DOHH2 (cell line): ENCODE data around the gene MPPED1.

ENCODE experiments used
- H3F3A ChIP-seq: fragments of 200-600 bp; sonication (generic), shearing (Covaris generic); 2 replicates; pipeline ENCODE4 v1.6.0; 2016; ENCODE audit warnings: antibody characterized with exemption, mild to moderate bottlenecking; ENCODE audit not compliant: control insufficient read depth, insufficient read depth
- H3K27ac ChIP-seq: fragments of 200-600 bp; sonication (generic); 2 replicates; pipeline ENCODE4 v1.5.1; 2014; ENCODE audit warnings: low read depth, mild to moderate bottlenecking, low read length, moderate library complexity
- H3K27me3 ChIP-seq: fragments of 200-600 bp; sonication (generic); 2 replicates; pipeline ENCODE4 v1.6.1; 2014; ENCODE audit warnings: mild to moderate bottlenecking, low read length, mixed read lengths; ENCODE audit not compliant: control insufficient read depth
- H3K36me3 ChIP-seq: fragments of 200-600 bp; sonication (generic); 2 replicates; pipeline ENCODE4 v1.6.1; 2014; ENCODE audit warnings: mild to moderate bottlenecking, low read length, moderate library complexity, mixed read lengths; ENCODE audit not compliant: control insufficient read depth
- H3K4me1 ChIP-seq: fragments of 200-600 bp; sonication (generic); 2 replicates; pipeline ENCODE4 v1.6.1; 2014; ENCODE audit warnings: mild to moderate bottlenecking, low read length, mixed read lengths; ENCODE audit not compliant: control insufficient read depth
- H3K4me2 ChIP-seq: fragments of 200-600 bp; sonication (generic); 2 replicates; pipeline ENCODE4 v1.6.0; 2014; ENCODE audit warnings: mild to moderate bottlenecking, low read length, moderate library complexity
- H3K4me3 ChIP-seq: fragments of 200-600 bp; sonication (generic); 2 replicates; pipeline ENCODE4 v1.5.1; 2014; ENCODE audit warnings: mild to moderate bottlenecking, low read length, mixed read lengths
- H3K79me2 ChIP-seq: fragments of 200-600 bp; sonication (generic); 2 replicates; pipeline ENCODE4 v1.6.1; 2014; ENCODE audit warnings: mild to moderate bottlenecking, low read length, mixed read lengths; ENCODE audit not compliant: control insufficient read depth
- H3K9me2 ChIP-seq: fragments of 200-600 bp; sonication (generic); replicated peaks from 2 replicates; pipeline ENCODE4 v1.6.1; 2014; ENCODE audit warnings: mild to moderate bottlenecking, low read length, mixed read lengths; ENCODE audit not compliant: control insufficient read depth
- H3K9me3 ChIP-seq: fragments of 200-600 bp; sonication (generic); 2 replicates; pipeline ENCODE4 v1.6.1; 2014; ENCODE audit warnings: antibody characterized with exemption, low read length, mixed read lengths; ENCODE audit not compliant: control insufficient read depth, insufficient read depth
- H4K20me1 ChIP-seq: fragments of 200-600 bp; sonication (generic); 2 replicates; pipeline ENCODE4 v1.6.0; 2014; ENCODE audit warnings: low read depth, mild to moderate bottlenecking, antibody characterized with exemption, low read length, moderate library complexity; ENCODE audit not compliant: control insufficient read depth, insufficient read depth
- EZH2phosphoT487 ChIP-seq: fragments of 200-600 bp; sonication (generic); IDR thresholded peaks from 2 replicates; pipeline ENCODE4 v1.6.1; 2017; ENCODE audit warnings: borderline replicate concordance, mild to moderate bottlenecking, antibody characterized with exemption, low read length, moderate library complexity, mixed read lengths
- TF ChIP-seq, protein P1 (sequence below): fragments of 200-600 bp; sonication (generic); IDR thresholded peaks from one replicate; pipeline ENCODE4 v1.5.1; 2014; ENCODE audit warnings: antibody characterized with exemption, mild to moderate bottlenecking, low read depth, low read length; ENCODE audit not compliant: poor library complexity, severe bottlenecking

MPPED1 gene

DNA sequence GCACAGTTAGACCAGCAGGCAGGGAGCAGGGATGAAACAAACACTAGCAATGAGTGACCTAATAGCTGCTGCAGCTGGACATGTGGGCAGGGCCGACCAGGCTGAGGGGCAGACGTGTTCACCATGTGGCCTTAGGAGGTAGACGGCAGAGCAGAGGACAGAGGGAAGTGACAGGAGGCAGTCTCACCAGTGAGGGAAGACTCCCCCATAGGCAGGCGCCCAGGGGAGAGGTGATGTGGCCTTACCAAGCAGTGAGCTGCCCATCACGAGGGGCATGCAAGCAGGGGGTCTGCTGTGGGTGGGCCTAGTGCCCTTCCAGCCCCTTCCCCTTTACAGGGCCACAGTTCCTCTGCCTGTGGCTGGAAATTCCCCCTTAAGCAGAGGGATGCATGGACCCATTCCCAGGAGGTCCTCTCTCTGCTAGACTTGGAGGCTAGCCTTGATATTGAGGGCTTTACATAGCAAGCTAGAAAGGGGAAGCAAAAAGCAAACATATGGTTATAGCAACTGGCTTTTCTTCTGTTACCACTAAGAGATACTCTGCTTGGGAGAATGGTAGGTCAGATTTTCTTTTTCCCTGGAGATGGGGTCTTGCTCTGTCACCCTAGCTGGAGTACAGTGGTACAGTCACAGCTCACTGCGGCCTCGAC lies 67.6 kb downstream of the MPPED1 start:
- no peaks in the 10 kb centered on the region for H3K27me3 ChIP-seq
- H4K20me1 ChIP-seq: no peaks in the 10 kb centered on the region
- no peaks in the 10 kb centered on the region for H3K79me2 ChIP-seq
- H3K4me3 ChIP-seq: no peak overlapping the region
- H3K27ac ChIP-seq: no peak overlapping the region
- no peaks in the 10 kb centered on the region for H3K9me3 ChIP-seq
- H3K9me2 ChIP-seq: no peaks in the 10 kb centered on the region
- no peaks in the 10 kb centered on the region for H3K36me3 ChIP-seq
- no peaks in the 10 kb centered on the region for H3K4me1 ChIP-seq
- H3K4me2 ChIP-seq: no peak overlapping the region
- no peak for TF ChIP-seq EZH2phosphoT487
- TF ChIP-seq, protein P1, sequence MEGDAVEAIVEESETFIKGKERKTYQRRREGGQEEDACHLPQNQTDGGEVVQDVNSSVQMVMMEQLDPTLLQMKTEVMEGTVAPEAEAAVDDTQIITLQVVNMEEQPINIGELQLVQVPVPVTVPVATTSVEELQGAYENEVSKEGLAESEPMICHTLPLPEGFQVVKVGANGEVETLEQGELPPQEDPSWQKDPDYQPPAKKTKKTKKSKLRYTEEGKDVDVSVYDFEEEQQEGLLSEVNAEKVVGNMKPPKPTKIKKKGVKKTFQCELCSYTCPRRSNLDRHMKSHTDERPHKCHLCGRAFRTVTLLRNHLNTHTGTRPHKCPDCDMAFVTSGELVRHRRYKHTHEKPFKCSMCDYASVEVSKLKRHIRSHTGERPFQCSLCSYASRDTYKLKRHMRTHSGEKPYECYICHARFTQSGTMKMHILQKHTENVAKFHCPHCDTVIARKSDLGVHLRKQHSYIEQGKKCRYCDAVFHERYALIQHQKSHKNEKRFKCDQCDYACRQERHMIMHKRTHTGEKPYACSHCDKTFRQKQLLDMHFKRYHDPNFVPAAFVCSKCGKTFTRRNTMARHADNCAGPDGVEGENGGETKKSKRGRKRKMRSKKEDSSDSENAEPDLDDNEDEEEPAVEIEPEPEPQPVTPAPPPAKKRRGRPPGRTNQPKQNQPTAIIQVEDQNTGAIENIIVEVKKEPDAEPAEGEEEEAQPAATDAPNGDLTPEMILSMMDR: no peak
- no peaks in the 10 kb centered on the region for H3F3A ChIP-seq

DNA sequence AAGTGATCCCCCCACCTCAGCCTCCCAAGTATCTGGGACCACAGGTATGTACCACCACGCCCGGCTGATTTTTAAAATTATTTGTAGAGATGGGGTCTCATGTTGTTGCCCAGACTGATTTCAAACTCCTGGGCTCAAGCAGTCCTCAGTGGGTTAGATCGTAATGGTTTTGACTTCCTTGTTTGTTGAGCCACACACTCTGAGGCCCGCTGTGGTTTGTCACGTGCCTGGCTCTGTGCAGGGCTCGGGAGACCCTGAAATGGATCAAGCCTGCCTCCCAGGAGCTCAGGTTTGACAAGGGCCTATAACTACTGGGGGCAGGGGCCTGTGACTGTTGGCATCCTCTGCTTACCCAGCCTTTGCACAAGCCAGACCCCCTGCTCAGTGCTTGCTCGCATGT lies 68.1 kb downstream of the MPPED1 start:
- Histone ChIP-seq H3K36me3 (no peaks in the 10 kb centered on the region), H3K4me1 (no peaks in the 10 kb centered on the region)
- TF ChIP-seq, protein P1: no peak
- TF ChIP-seq EZH2phosphoT487: no peak

DNA sequence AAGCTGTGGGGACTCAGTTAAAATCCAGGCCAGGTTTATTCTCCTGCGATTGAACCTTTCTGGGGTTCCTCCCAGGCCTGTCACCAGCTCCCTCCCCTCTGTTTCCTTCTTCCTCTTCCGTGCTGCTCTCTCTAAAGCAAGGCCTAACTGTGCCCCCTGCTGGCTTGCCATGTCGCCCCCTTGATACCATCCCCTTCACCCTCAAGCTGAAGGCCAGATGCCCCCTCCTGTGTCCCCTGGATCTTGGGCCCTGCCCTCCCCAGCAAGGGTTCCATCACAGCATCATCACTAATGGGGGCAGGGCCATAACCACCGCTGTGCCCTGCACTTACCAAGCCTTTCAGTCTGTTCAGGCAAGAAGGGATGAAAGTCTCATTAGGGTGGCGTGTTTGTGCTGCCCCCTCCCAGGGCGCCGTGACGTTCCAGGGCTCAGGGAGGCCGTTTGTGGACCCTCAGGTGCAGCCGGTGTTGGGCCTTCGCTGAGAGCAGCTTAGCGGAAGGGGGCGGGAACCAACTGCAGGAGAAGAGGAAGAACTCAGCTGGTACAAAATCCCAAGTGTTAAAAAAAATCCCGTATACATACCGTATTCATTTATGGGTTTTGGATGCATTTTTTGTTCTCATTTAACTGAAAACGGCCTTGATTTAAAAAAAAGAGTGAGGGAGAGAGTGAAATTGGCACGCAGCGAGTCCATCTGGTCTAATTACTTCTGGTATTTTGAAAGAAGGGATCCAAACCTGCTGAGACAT lies 69.9 kb downstream of the MPPED1 start:
- Histone ChIP-seq H4K20me1 (no peaks in the 10 kb centered on the region), H3K4me1 (no peaks in the 10 kb centered on the region), H3K9me3 (no peaks in the 10 kb centered on the region), H3K27ac (no peak overlapping the region), H3K4me2 (no peak overlapping the region), H3K9me2 (no peaks in the 10 kb centered on the region), H3K36me3 (no peaks in the 10 kb centered on the region), H3K4me3 (no peak overlapping the region), H3K27me3 (no peaks in the 10 kb centered on the region), H3F3A (no peaks in the 10 kb centered on the region), H3K79me2 (no peaks in the 10 kb centered on the region)
- no peak for TF ChIP-seq EZH2phosphoT487
- TF ChIP-seq, protein P1: peak; percentile 75

More for the DNA sequence above, 68.1 kb downstream of the MPPED1 start:
- no peaks in the 10 kb centered on the region for H3F3A ChIP-seq
- H3K4me3 ChIP-seq: no peak overlapping the region
- H4K20me1 ChIP-seq: no peaks in the 10 kb centered on the region
- no peaks in the 10 kb centered on the region for H3K9me3 ChIP-seq
- no peak overlapping the region for H3K27ac ChIP-seq
- H3K9me2 ChIP-seq: no peaks in the 10 kb centered on the region
- H3K79me2 ChIP-seq: no peaks in the 10 kb centered on the region
- H3K27me3 ChIP-seq: no peaks in the 10 kb centered on the region
- H3K4me2 ChIP-seq: no peak overlapping the region
